Astrocyte of the cerebellum (primary cell): ENCODE measurements around the gene ALPK3.

Source experiments
- DNase-seq: peaks from one replicate; pipeline ENCODE4 v3.0.0-alpha.2; 2011; ENCODE audit warnings: low read depth
- H3K4me3 ChIP-seq: 2 replicates; pipeline ENCODE4 v1.5.1; 2011; ENCODE audit warnings: mild to moderate bottlenecking, low read depth, low read length, moderate library complexity
- CTCF ChIP-seq: IDR thresholded peaks from 2 replicates; pipeline ENCODE4 v1.5.1; 2012; ENCODE audit warnings: low read length, low read depth, moderate library complexity, mild to moderate bottlenecking; ENCODE audit errors: missing control alignments
- in situ Hi-C: cut with HindIII; loops from 2 replicates; pipeline ENCODE4 v1.10.0; 2017; ENCODE audit warnings: low sequenced_read_pairs

The ALPK3 gene

GRCh38 chr15:84898761-84899160 lies 81.6 kb downstream of the ALPK3 start:
- no peak for TF ChIP-seq CTCF
- in situ Hi-C loops = no loop called here
- no peak overlapping the region for H3K4me3 ChIP-seq
- DNase-seq = no peak

DNA sequence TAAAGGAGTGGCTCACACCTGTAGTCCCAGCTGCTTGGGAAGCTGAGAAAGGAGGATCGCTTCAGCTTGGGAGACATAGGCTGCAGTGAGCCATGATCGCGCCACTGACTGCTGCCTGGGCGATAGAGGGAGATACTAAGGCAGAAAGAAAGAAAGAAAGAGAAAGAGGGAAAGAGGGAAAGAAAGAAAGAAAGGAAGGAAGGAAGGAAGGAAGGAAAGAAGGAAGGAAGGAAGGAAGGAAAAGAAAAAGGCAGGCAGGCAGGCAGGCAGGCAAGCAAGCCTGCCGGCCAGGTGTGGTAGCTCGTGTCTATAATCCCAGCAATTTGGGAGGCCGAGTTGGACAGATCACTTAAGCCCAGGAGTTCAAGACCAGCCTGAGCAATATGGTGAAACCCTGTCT lies 82.6 kb downstream of the ALPK3 start:
- no peak overlapping the region for H3K4me3 ChIP-seq
- no peak for TF ChIP-seq CTCF

DNA sequence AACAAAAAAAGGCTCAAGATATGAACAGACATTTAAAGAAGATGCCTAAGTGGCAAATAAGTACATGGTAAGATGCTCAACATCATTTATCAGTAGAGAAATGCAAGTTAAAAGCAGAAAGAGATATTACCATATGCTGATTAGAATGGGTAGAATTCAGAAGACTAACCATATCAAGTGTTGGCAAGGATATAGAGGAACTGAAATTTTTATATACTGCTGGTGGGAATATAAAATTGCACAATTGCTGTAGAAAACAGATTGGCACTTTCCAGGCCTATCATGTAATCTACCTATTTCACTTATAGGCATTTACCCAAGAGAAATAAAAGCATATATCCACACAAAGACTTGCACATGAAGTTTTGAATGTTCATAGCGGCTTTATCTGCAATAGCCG lies 84.4 kb downstream of the ALPK3 start:
- TF ChIP-seq CTCF = no peak
- no peak overlapping the region for H3K4me3 ChIP-seq
- DNase-seq = no peak
- in situ Hi-C loops = no loop called here

More for the DNA sequence above, 82.6 kb downstream of the ALPK3 start:
- DNase-seq = no peak
- in situ Hi-C loops = no loop called here

DNA sequence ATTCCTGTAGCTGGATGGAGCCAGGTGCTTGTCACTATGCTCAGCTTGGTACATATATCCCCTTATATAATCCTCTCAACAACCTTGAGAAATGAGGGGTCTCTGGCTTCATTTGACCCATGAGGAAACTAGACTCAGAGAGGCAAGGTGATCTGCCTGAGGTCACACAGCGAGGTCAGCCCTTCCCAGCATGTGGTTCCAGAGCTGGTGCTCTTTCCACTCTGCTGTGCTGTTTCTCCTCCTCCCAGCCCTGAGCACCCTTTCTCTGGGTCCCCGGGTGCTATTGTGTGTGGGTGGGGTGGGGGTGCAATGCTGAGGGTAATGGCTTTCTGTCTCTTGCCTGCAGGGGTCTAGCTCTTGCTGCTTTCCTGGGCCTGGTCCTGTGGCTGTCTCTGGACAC lies 86.6 kb downstream of the ALPK3 start:
- DNase-seq = no peak
- TF ChIP-seq CTCF = no peak
- H3K4me3 ChIP-seq = no peak overlapping the region
- in situ Hi-C loops = no loop called here

- no peak for DNase-seq
- H3K4me3 ChIP-seq = no peak overlapping the region
- no peak for TF ChIP-seq CTCF
- in situ Hi-C loops = no loop called here
Observed at GRCh38 chr15:84904419-84904818, 87.3 kb downstream of the ALPK3 start.

DNA sequence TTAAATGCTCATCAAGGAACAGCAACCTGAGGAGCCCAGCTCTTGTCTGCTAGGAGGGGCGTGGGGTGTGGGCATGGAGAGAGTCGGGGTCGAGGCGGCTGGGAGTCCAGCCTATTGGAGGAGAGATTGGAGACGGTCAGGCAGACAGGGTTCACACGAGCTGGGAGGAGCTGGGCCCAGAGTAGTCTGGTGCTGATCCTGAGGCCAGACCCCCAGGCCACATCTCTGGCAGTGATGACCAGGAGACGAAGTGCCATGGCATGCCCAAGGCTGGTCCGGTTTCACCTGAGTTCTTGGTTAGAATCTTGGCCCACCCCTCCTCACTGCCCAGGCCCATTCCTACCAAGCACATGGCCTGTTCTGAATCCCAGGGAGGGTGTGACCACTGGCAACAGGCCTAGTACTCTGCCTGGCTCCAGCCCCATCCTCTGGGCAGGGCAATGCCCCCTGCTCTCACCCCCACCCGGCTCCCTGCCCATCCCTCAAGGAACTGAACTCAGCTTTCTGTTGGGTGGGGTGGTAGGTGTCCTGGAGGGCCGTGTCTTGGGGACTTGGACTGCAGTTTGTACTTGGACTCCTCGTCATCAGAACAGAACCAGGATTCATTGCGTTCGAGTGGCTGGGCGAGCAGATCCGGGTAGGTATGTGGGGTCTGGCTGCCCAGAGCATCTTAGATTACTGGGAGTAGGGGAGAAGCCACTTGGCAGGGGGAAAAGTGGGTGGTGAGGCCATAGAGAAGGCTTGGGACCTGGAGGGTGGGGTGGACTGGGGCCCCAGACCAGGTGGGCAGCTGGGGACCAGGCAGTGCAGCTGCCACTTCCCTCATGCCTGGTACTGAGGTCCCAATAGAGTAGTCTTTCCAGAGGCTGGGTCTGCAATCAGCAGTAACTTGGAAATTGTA lies 88.1 kb downstream of the ALPK3 start:
- DNase-seq = no peak
- TF ChIP-seq CTCF = no peak
- in situ Hi-C loops = no loop called here
- H3K4me3 ChIP-seq = no peak overlapping the region
